Measurements from ENCODE around the gene ITGAE. TPM values are rescaled to one million over a fixed set of nuclear protein-coding genes. Genes with fewer than 3 reads are reported as not detected.
"Not testable (repeated sequence)": the region's sequence is repeated elsewhere in the genome, so short reads cannot be mapped to it uniquely, and the experiment has no call there.

The ITGAE gene
- total and polyA plus RNA-seq, 8 donors, result 21.0 to 46.1 (median 41.0) TPM

- DNase-seq (no peak), ATAC-seq (peak; percentile 39)
- H3K4me3 ChIP-seq, result no peak overlapping the region
- intact Hi-C loops (cut with DNase I), result no loop called here
- peaks cover 0 to 4% of the 10 kb centered on the region in 2 donors for H3K36me3 ChIP-seq
- H3K9me3 ChIP-seq, result no peaks in the 10 kb centered on the region
- H3K27me3 ChIP-seq, result no peaks in the 10 kb centered on the region
- no peak for TF ChIP-seq CTCF (IDR thresholded peaks at IDR 0.05)
- H3K4me1 ChIP-seq, result no peaks in the 10 kb centered on the region
- H3K27ac ChIP-seq, result no peak overlapping the region
Measured at GRCh38 chr17:3732210-3732621, 68.8 kb downstream of the ITGAE start.

GRCh38 chr17:3730881-3731429 is 70.0 kb downstream of the ITGAE start:
- intact Hi-C loops (cut with DNase I), result no loop called here
- no peak for ATAC-seq

GRCh38 chr17:3729881-3730280 is 71.1 kb downstream of the ITGAE start:
- Histone ChIP-seq H3K4me1 (peaks cover 0 to 6% of the 10 kb centered on the region in 2 donors), H3K4me3 (no peak overlapping the region), H3K9me3 (no peaks in the 10 kb centered on the region), H3K27me3 (no peaks in the 10 kb centered on the region), H3K27ac (no peak overlapping the region), H3K36me3 (peaks cover 0 to 4% of the 10 kb centered on the region in 2 donors)
- ATAC-seq (no peak), DNase-seq (no peak)
- intact Hi-C loops (cut with DNase I), result no loop called here
- TF ChIP-seq CTCF (IDR thresholded peaks at IDR 0.05), result no peak

More at GRCh38 chr17:3730881-3731429, 70.0 kb downstream of the ITGAE start:
- DNase-seq, result no peak
- Histone ChIP-seq H3K4me1 (no peaks in the 10 kb centered on the region), H3K9me3 (no peaks in the 10 kb centered on the region), H3K36me3 (peaks cover 0 to 4% of the 10 kb centered on the region in 2 donors), H3K27ac (no peak overlapping the region), H3K27me3 (no peaks in the 10 kb centered on the region), H3K4me3 (no peak overlapping the region)
- TF ChIP-seq CTCF (IDR thresholded peaks at IDR 0.05), result no peak

GRCh38 chr17:3728099-3728498 is 72.9 kb downstream of the ITGAE start:
- H3K4me3 ChIP-seq; H3K36me3 ChIP-seq; ATAC-seq; H3K27ac ChIP-seq; H3K9me3 ChIP-seq; intact Hi-C loops (cut with DNase I); H3K27me3 ChIP-seq; DNase-seq: not testable (repeated sequence)
- H3K4me1 ChIP-seq, result peaks cover 5 to 16% of the 10 kb centered on the region in 2 donors

GRCh38 chr17:3727041-3727440 is 73.9 kb downstream of the ITGAE start:
- DNase-seq (no peak), ATAC-seq (no peak)
- Histone ChIP-seq H3K36me3 (peaks cover 0 to 4% of the 10 kb centered on the region in 2 donors), H3K4me1 (peaks cover 12 to 25% of the 10 kb centered on the region in 2 donors), H3K27me3 (no peaks in the 10 kb centered on the region), H3K4me3 (no peak overlapping the region), H3K27ac (no peak overlapping the region), H3K9me3 (no peaks in the 10 kb centered on the region)
- intact Hi-C loops (cut with DNase I), result no loop called here
- TF ChIP-seq CTCF (IDR thresholded peaks at IDR 0.05), result no peak
